NCI-H748 treated with DMSO at 0.1 percent for 48 hours (cell line): ENCODE results near the gene CD109.

Experiments used
- DNase-seq: peaks from one replicate; lab custom pipeline; 2025; lab: John Stamatoyannopoulos, UW

Gene CD109

GRCh38 chr6:73858376-73858775 is 162.4 kb downstream of the CD109 start:
- DNase-seq, result no peak

- DNase-seq, result no peak
These were observed 164.3 kb downstream of the CD109 start for GRCh38 chr6:73860303-73860702.

- DNase-seq, result no peak
These were observed 170.3 kb downstream of the CD109 start for GRCh38 chr6:73866305-73866704.

GRCh38 chr6:73867411-73867810 is 171.4 kb downstream of the CD109 start:
- no peak for DNase-seq

- DNase-seq, result no peak
These were observed 174.9 kb downstream of the CD109 start for GRCh38 chr6:73870907-73871306.

- no peak for DNase-seq
These were observed 177.1 kb downstream of the CD109 start for GRCh38 chr6:73873081-73873480.
